PFSK-1 (cell line): ENCODE measurements around the gene UQCR11.

Experiments
- FOXP2 ChIP-seq: optimal IDR thresholded peaks from 2 replicates; pipeline ENCODE3; 2011; ENCODE audit warnings: borderline replicate concordance, control low read depth, inconsistent platforms; ENCODE audit not compliant: insufficient read depth; ENCODE audit errors: extremely low read length, extremely low read depth
- POLR2AphosphoS5 ChIP-seq: IDR thresholded peaks from 2 replicates; pipeline ENCODE4 v1.6.1; 2012; ENCODE audit warnings: low read depth, mild to moderate bottlenecking, control low read depth, low read length, moderate library complexity
- REST ChIP-seq, 2 experiments: IDR thresholded peaks; 2 replicates each; pipeline versions ENCODE4 v1.6.1 to v1.8.0; 2011 to 2012; ENCODE audit warnings: low read depth in 2 of 2, low read length in 2 of 2, control low read depth in 1 of 2, inconsistent platforms in 1 of 2, mild to moderate bottlenecking in 1 of 2, moderate library complexity in 1 of 2; ENCODE audit not compliant: insufficient read depth in 1 of 2
- SIN3A ChIP-seq: IDR thresholded peaks from 2 replicates; pipeline ENCODE4 v1.6.1; 2012; ENCODE audit warnings: mild to moderate bottlenecking, low read length, moderate library complexity, borderline replicate concordance; ENCODE audit not compliant: insufficient read depth
- TAF1 ChIP-seq: IDR thresholded peaks from 2 replicates; pipeline ENCODE4 v1.6.1; 2012; ENCODE audit warnings: low read length, control low read depth, borderline replicate concordance; ENCODE audit not compliant: insufficient read depth

The UQCR11 gene

GRCh38 chr19:1585243-1585580, 20.1 kb downstream of the UQCR11 start:
- no peak for TF ChIP-seq POLR2AphosphoS5
- TF ChIP-seq TAF1: no peak
- no peak for TF ChIP-seq FOXP2
- no peak for TF ChIP-seq SIN3A
- TF ChIP-seq REST (IDR thresholded peaks at IDR 0.05; ENCODE audit: insufficient read depth in 1 of 2, low read depth in 2 of 2, low read length in 2 of 2): no peak

- no peak for TF ChIP-seq TAF1
- no peak for TF ChIP-seq FOXP2
- no peak for TF ChIP-seq POLR2AphosphoS5
- TF ChIP-seq SIN3A: no peak
- no peak for TF ChIP-seq REST (IDR thresholded peaks at IDR 0.05; ENCODE audit: insufficient read depth in 1 of 2, low read depth in 2 of 2, low read length in 2 of 2)
Observed at GRCh38 chr19:1584500-1585242, 20.6 kb downstream of the UQCR11 start.

DNA sequence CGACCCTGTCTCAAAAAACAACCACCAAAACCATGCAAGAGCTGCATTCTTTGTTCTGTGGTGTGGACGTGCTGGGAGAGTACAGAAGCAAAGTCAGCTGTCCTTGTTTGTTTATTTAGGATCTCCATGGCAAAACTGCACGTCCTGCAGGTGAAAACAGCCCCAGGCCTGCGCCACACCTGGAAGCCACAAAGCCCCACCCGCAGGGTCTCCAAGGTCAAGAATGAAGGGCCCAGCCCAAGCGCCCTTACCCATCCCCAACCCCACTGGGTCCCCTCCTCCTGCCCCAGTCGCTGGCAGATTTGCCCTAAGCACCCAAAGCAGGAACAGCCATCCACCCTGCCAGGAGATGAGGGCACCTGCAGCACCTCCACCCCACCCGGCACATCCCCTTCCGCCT, 23.1 kb downstream of the UQCR11 start:
- TF ChIP-seq SIN3A (no peak), TAF1 (no peak), POLR2AphosphoS5 (no peak), REST (IDR thresholded peaks at IDR 0.05; ENCODE audit: insufficient read depth in 1 of 2, low read depth in 2 of 2, low read length in 2 of 2) (no peak), FOXP2 (no peak)

DNA sequence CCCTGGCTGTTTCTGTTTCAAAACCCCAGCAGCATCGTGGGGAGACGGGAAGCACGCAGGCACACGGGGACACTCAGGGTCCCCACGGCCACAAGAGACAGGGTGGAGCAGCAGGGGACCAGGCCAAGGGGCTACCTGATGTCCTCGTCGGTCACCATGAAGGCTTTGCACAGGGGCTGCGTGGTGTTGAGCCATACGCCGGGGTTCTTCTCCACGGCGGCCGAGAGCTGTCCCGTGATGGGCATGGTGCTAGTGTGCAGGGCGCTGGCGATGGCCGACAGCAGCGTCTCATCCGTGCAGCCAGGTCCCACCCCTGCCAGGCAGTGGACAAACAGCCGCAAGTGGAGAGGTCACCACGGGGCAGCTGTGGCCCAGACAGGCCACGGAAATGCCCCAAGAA, 24.3 kb downstream of the UQCR11 start:
- TF ChIP-seq REST (IDR thresholded peaks at IDR 0.05; ENCODE audit: insufficient read depth in 1 of 2, low read depth in 2 of 2, low read length in 2 of 2) (no peak), SIN3A (no peak), FOXP2 (no peak), TAF1 (no peak), POLR2AphosphoS5 (no peak)

- TF ChIP-seq REST (IDR thresholded peaks at IDR 0.05; ENCODE audit: insufficient read depth in 1 of 2, low read depth in 2 of 2, low read length in 2 of 2) (no peak), FOXP2 (no peak), POLR2AphosphoS5 (no peak), SIN3A (no peak), TAF1 (no peak)
Observed at GRCh38 chr19:1580382-1580781, 24.9 kb downstream of the UQCR11 start.
